PC-3 (cell line): ENCODE results near the gene C9orf50. TPM values are rescaled to one million over a fixed set of nuclear protein-coding genes. Genes with fewer than 3 reads are reported as not detected.

Experiments used
- ATAC-seq: fragments of 200-7000 bp; cut with Tn5 transposase; 2 replicates; pipeline ENCODE4 v1.9.1; 2020; ENCODE audit warnings: mild to moderate bottlenecking, moderate library complexity
- BruUV-seq: library from RNA; stranded (reverse); fragments of 400-500 nt; replicated peaks from 2 replicates; lab custom pipeline; 2021; lab: Mats Ljungman, UMichigan
- CTCF ChIA-PET: fragments of 300-600 bp; sonication (Branson Sonifier 250); formaldehyde crosslinking; loops from one replicate; lab custom pipeline; 2022; ENCODE audit warnings: antibody characterized with exemption; lab: Charles Lee
- POLR2A ChIA-PET: fragments of 300-600 bp; sonication (Branson Sonifier 250); formaldehyde crosslinking; loops from one replicate; lab custom pipeline; 2022; ENCODE audit warnings: antibody characterized with exemption; ENCODE audit not compliant: unreplicated experiment; lab: Charles Lee
- DNase-seq: peaks from one replicate; pipeline ENCODE4 v3.0.0-alpha.2; 2015
- H2AFZ ChIP-seq: fragments of 300-600 bp; sonication (generic); 2 replicates; pipeline ENCODE4 v1.6.0; 2016; ENCODE audit warnings: antibody characterized with exemption, low read length
- H3F3A ChIP-seq: fragments of 300-600 bp; sonication (generic); one replicate; pipeline ENCODE4 v1.6.0; 2017; ENCODE audit warnings: antibody characterized with exemption, low read length, control low read depth, mild to moderate bottlenecking; ENCODE audit not compliant: unreplicated experiment
- H3K27ac ChIP-seq: fragments of 300-600 bp; sonication (generic); 2 replicates; pipeline ENCODE4 v1.5.1; 2016; ENCODE audit warnings: mild to moderate bottlenecking, low read length
- H3K27me3 ChIP-seq: fragments of 300-600 bp; sonication (generic); 2 replicates; pipeline ENCODE4 v1.6.1; 2016; ENCODE audit warnings: low read length, mixed read lengths
- H3K36me3 ChIP-seq: fragments of 300-600 bp; sonication (generic); 2 replicates; pipeline ENCODE4 v1.6.1; 2016; ENCODE audit warnings: low read depth, mixed run types, low read length, mixed read lengths
- H3K4me1 ChIP-seq: fragments of 300-600 bp; sonication (generic); 2 replicates; pipeline ENCODE4 v1.5.1; 2016; ENCODE audit warnings: low read length; ENCODE audit not compliant: insufficient read depth
- H3K4me2 ChIP-seq: fragments of 300-600 bp; sonication (generic); 2 replicates; pipeline ENCODE4 v1.6.0; 2016; ENCODE audit warnings: low read length
- H3K4me3 ChIP-seq: fragments of 300-600 bp; sonication (generic); 2 replicates; pipeline ENCODE4 v1.5.1; 2016; ENCODE audit warnings: mild to moderate bottlenecking, low read length, mixed read lengths
- H3K79me2 ChIP-seq: fragments of 300-600 bp; sonication (generic); 2 replicates; pipeline ENCODE4 v1.6.1; 2017; ENCODE audit warnings: low read length, mixed read lengths
- H3K9ac ChIP-seq: fragments of 300-600 bp; sonication (generic); 2 replicates; pipeline ENCODE4 v1.6.0; 2016; ENCODE audit warnings: mild to moderate bottlenecking, low read length
- H3K9me2 ChIP-seq: fragments of 300-600 bp; sonication (generic); replicated peaks from 2 replicates; pipeline ENCODE4 v1.6.1; 2016; ENCODE audit warnings: mixed run types, low read length, mixed read lengths
- H3K9me3 ChIP-seq: fragments of 300-600 bp; sonication (generic); 2 replicates; pipeline ENCODE4 v1.6.1; 2016; ENCODE audit warnings: low read length, mixed read lengths
- H4K20me1 ChIP-seq: fragments of 300-600 bp; sonication (generic); 2 replicates; pipeline ENCODE4 v1.6.1; 2016; ENCODE audit warnings: low read length, mixed read lengths
- EZH2 ChIP-seq: fragments of 300-600 bp; sonication (generic); IDR thresholded peaks from one replicate; pipeline ENCODE4 v1.6.1; 2017; ENCODE audit warnings: antibody characterized with exemption, mild to moderate bottlenecking, low read length; ENCODE audit not compliant: unreplicated experiment
- EZH2phosphoT487 ChIP-seq: fragments of 300-600 bp; sonication (generic); IDR thresholded peaks from 2 replicates; pipeline ENCODE4 v1.6.1; 2018; ENCODE audit warnings: mild to moderate bottlenecking, antibody characterized with exemption, low read length, borderline replicate concordance
- intact Hi-C: fragments of 100-400 bp; cut with micrococcal nuclease; formaldehyde crosslinking; loops from 2 replicates; pipeline ENCODE4 v1.9.0; 2023
- total RNA-seq: library from RNA; depleted of rRNA; stranded (reverse); fragments of >200 nt; gene quantifications from 2 replicates; pipeline ENCODE4 v1.2.3, GENCODE V29; 2014
- TF ChIP-seq, protein P1 (sequence below): fragments of 300-600 bp; sonication (generic); conservative IDR thresholded peaks from 2 replicates; pipeline ENCODE4 v1.5.1; 2017; ENCODE audit warnings: antibody characterized with exemption, low read depth, mild to moderate bottlenecking, low read length

The C9orf50 gene
- total RNA-seq, 1 experiment from 2014 or later = not detected

- no peak overlapping the region for H3K4me2 ChIP-seq
- H2AFZ ChIP-seq = no peak overlapping the region
- ATAC-seq (no peak), DNase-seq (no peak)
- H3K4me1 ChIP-seq = no peaks in the 10 kb centered on the region
- no TSS peak for BruUV-seq
- intact Hi-C loops = no loop called here
- H3K79me2 ChIP-seq = no peaks in the 10 kb centered on the region
- H3K9me3 ChIP-seq = no peaks in the 10 kb centered on the region
- POLR2A ChIA-PET = interaction anchor here (0.6 kb wide), 1 partner anchor 137 kb away, joined by 3 read pairs; no protein-coding TSS in a partner anchor
- H3K9ac ChIP-seq = no peak overlapping the region
- no peaks in the 10 kb centered on the region for H3K27me3 ChIP-seq
- no peak overlapping the region for H3K4me3 ChIP-seq
- CTCF ChIA-PET = no interaction called here
- H4K20me1 ChIP-seq = no peaks in the 10 kb centered on the region
- TF ChIP-seq EZH2phosphoT487 = no peak
- TF ChIP-seq, protein P1, sequence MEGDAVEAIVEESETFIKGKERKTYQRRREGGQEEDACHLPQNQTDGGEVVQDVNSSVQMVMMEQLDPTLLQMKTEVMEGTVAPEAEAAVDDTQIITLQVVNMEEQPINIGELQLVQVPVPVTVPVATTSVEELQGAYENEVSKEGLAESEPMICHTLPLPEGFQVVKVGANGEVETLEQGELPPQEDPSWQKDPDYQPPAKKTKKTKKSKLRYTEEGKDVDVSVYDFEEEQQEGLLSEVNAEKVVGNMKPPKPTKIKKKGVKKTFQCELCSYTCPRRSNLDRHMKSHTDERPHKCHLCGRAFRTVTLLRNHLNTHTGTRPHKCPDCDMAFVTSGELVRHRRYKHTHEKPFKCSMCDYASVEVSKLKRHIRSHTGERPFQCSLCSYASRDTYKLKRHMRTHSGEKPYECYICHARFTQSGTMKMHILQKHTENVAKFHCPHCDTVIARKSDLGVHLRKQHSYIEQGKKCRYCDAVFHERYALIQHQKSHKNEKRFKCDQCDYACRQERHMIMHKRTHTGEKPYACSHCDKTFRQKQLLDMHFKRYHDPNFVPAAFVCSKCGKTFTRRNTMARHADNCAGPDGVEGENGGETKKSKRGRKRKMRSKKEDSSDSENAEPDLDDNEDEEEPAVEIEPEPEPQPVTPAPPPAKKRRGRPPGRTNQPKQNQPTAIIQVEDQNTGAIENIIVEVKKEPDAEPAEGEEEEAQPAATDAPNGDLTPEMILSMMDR = no peak
- TF ChIP-seq EZH2 = no peak
- H3F3A ChIP-seq = no peaks in the 10 kb centered on the region
- no peaks in the 10 kb centered on the region for H3K36me3 ChIP-seq
- no peak overlapping the region for H3K27ac ChIP-seq
- no peaks in the 10 kb centered on the region for H3K9me2 ChIP-seq
These were observed 34.2 kb downstream of the C9orf50 start for GRCh38 chr9:129586685-129587084.

- Histone ChIP-seq H3F3A (no peaks in the 10 kb centered on the region), H4K20me1 (no peaks in the 10 kb centered on the region), H3K4me3 (no peak overlapping the region), H2AFZ (no peak overlapping the region), H3K27ac (no peak overlapping the region), H3K9ac (no peak overlapping the region), H3K36me3 (no peaks in the 10 kb centered on the region), H3K9me3 (no peaks in the 10 kb centered on the region), H3K9me2 (no peaks in the 10 kb centered on the region), H3K79me2 (no peaks in the 10 kb centered on the region), H3K27me3 (no peaks in the 10 kb centered on the region), H3K4me1 (no peaks in the 10 kb centered on the region), H3K4me2 (no peak overlapping the region)
- intact Hi-C loops = no loop called here
- ChIA-PET POLR2A (no interaction called here), CTCF (no interaction called here)
- DNase-seq = no peak
- TF ChIP-seq EZH2phosphoT487 (no peak), EZH2 (no peak)
- TF ChIP-seq, protein P1 = no peak
- no peak for ATAC-seq
- BruUV-seq = no TSS peak
These were observed 34.7 kb downstream of the C9orf50 start for GRCh38 chr9:129586245-129586644.

DNA sequence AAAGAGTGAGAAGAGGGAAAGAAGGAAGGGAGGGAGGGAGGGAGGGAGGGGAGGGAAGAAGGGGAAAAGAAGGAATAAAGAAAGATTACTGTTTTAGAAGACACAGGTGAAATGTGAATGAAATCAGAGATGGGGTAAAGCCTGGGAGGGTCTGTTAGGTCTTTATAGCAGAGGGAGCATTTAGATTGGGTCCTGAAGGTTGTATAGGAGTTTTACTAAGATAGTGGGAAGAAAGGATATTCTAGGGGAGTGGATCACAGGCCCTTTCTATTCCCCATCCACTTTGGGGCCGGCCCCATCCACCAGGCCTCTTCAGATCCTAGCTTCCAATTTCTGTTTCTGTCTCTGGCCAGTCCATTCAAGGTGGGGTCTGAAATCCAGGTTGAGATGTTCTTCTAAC is 35.5 kb downstream of the C9orf50 start:
- H3K4me3 ChIP-seq = no peak overlapping the region
- POLR2A ChIA-PET = no interaction called here
- no peak overlapping the region for H3K9ac ChIP-seq
- H3K9me3 ChIP-seq = no peaks in the 10 kb centered on the region
- H3F3A ChIP-seq = no peaks in the 10 kb centered on the region
- intact Hi-C loops = no loop called here
- H3K27ac ChIP-seq = no peak overlapping the region
- H3K27me3 ChIP-seq = no peaks in the 10 kb centered on the region
- CTCF ChIA-PET = no interaction called here
- ATAC-seq = no peak
- DNase-seq = no peak
- H3K9me2 ChIP-seq = no peaks in the 10 kb centered on the region
- no peaks in the 10 kb centered on the region for H3K79me2 ChIP-seq
- no peak overlapping the region for H3K4me2 ChIP-seq
- TF ChIP-seq, protein P1 = no peak
- TF ChIP-seq EZH2phosphoT487 = no peak
- no peak for TF ChIP-seq EZH2
- H4K20me1 ChIP-seq = no peaks in the 10 kb centered on the region
- no peaks in the 10 kb centered on the region for H3K36me3 ChIP-seq
- no TSS peak for BruUV-seq
- H3K4me1 ChIP-seq = no peaks in the 10 kb centered on the region
- H2AFZ ChIP-seq = no peak overlapping the region
